K562 (cell line): ENCODE data around the gene OXNAD1. TPM values are rescaled to one million over a fixed set of nuclear protein-coding genes. Genes with fewer than 3 reads are reported as not detected.

Experiments
- ATAC-seq: fragments of 200-7000 bp; cut with Tn5 transposase; 3 replicates; pipeline ENCODE4 v1.9.1; 2020; ENCODE audit warnings: moderate library complexity
- BruUV-seq: library from RNA; stranded (reverse); fragments of 400-500 nt; replicated peaks from 2 replicates; lab custom pipeline; 2021; lab: Mats Ljungman, UMichigan
- CTCF ChIA-PET: fragments of 300-600 bp; formaldehyde crosslinking; extraction: SDS; loops from one replicate; lab custom pipeline; 2021; ENCODE audit warnings: low intra/inter-chr PET ratio; lab: Yijun Ruan, JAX
- POLR2A ChIA-PET: fragments of 300-600, 350-650 bp; sonication (Branson Sonifier 250); formaldehyde crosslinking; extraction: SDS; loops from one replicate; lab custom pipeline; 2021; ENCODE audit warnings: antibody characterized with exemption, inconsistent platforms; lab: Yijun Ruan, JAX
- DNase-seq, 4 experiments: peaks; one replicate each; pipeline versions ENCODE4 v3.0.0 to v3.0.0-alpha.2; 2011 to 2018; ENCODE audit warnings: low spot score in 3 of 4, mixed read lengths in 3 of 4; ENCODE audit errors: extremely low read depth in 1 of 4
- FAIRE-seq: peaks from 2 replicates; lab custom pipeline; 2011; peaks lifted over from hg19 to GRCh38; lab: Jason Lieb, UNC
- H2AFZ ChIP-seq: 2 replicates; pipeline ENCODE4 v1.6.0; 2011; ENCODE audit warnings: low read depth, low read length, control low read depth, inconsistent platforms
- H3K27ac ChIP-seq: fragments of 200-600 bp; 3 replicates; pipeline ENCODE4 v1.8.0; 2011; ENCODE audit warnings: low read depth, mild to moderate bottlenecking, control low read depth, inconsistent platforms, low read length, moderate library complexity, mixed read lengths; ENCODE audit errors: extremely low read depth
- H3K27me3 ChIP-seq, 2 experiments: fragments of 300-600 bp in 1 of 2; 2 replicates in 1 of 2; 3 replicates in 1 of 2; pipeline versions ENCODE4 v1.6.0 to v1.8.0; 2011; ENCODE audit warnings: inconsistent platforms in 2 of 2, low read length in 2 of 2, mild to moderate bottlenecking in 1 of 2, mixed read lengths in 1 of 2, moderate library complexity in 1 of 2; ENCODE audit not compliant: control insufficient read depth in 2 of 2, insufficient read depth in 2 of 2
- H3K36me3 ChIP-seq: fragments of 300-600 bp; 3 replicates; pipeline ENCODE4 v1.8.0; 2011; ENCODE audit warnings: mild to moderate bottlenecking, low read length, inconsistent platforms; ENCODE audit not compliant: control insufficient read depth, insufficient read depth
- H3K4me1 ChIP-seq, 2 experiments: fragments of 200-600 bp in 1 of 2; replicated peaks in 1 of 2; 2 replicates in 1 of 2; 3 replicates in 1 of 2; pipeline versions ENCODE4 v1.5.1 to v1.8.0; 2011; ENCODE audit warnings: inconsistent platforms in 2 of 2, low read length in 2 of 2, mild to moderate bottlenecking in 1 of 2, mixed read lengths in 1 of 2, moderate library complexity in 1 of 2; ENCODE audit not compliant: control insufficient read depth in 2 of 2, insufficient read depth in 2 of 2
- H3K4me2 ChIP-seq: 2 replicates; pipeline ENCODE4 v1.6.1; 2011; ENCODE audit warnings: low read length, control low read depth, inconsistent platforms, mixed read lengths; ENCODE audit not compliant: insufficient read depth
- H3K4me3 ChIP-seq: fragments of 200-600 bp; sonication (generic), shearing (Covaris generic); 2 replicates; pipeline ENCODE4 v1.5.1; 2016; ENCODE audit warnings: control low read depth, inconsistent platforms
- H3K79me2 ChIP-seq: fragments of 200-600 bp; 3 replicates; pipeline ENCODE4 v1.8.0; 2011; ENCODE audit warnings: low read length, inconsistent platforms; ENCODE audit not compliant: control insufficient read depth, insufficient read depth
- H3K9ac ChIP-seq, 2 experiments: 2 replicates each; pipeline versions ENCODE4 v1.6.0 to v1.6.1; 2011; ENCODE audit warnings: low read depth in 2 of 2, low read length in 2 of 2, control low read depth in 1 of 2, inconsistent platforms in 1 of 2, mild to moderate bottlenecking in 1 of 2, mixed read lengths in 1 of 2; ENCODE audit not compliant: insufficient read depth in 1 of 2
- H3K9me1 ChIP-seq: one replicate; pipeline ENCODE4 v1.6.0; 2011; ENCODE audit warnings: inconsistent platforms, mild to moderate bottlenecking, low read length, moderate library complexity; ENCODE audit not compliant: control insufficient read depth, insufficient read depth
- H3K9me3 ChIP-seq: replicated peaks from 2 replicates; pipeline ENCODE4 v1.5.1; 2011; ENCODE audit warnings: low read depth, low read length, inconsistent platforms; ENCODE audit not compliant: control insufficient read depth, insufficient read depth
- H4K20me1 ChIP-seq: replicated peaks from 2 replicates; pipeline ENCODE4 v1.6.1; 2011; ENCODE audit warnings: low read length, inconsistent platforms, mixed read lengths; ENCODE audit not compliant: control insufficient read depth, insufficient read depth
- ETV5 ChIP-seq: sonication (generic); formaldehyde crosslinking; IDR thresholded peaks from 2 replicates; pipeline ENCODE4 v1.4.0; 2020; ENCODE audit warnings: low read depth, mild to moderate bottlenecking, missing genetic modification reagents
- NONO ChIP-seq, 2 experiments: fragments of 200-400 bp in 1 of 2; fragments of 450-650 bp in 1 of 2; formaldehyde crosslinking in 1 of 2; IDR thresholded peaks; 2 replicates each; pipeline ENCODE4 v1.6.1; 2017; ENCODE audit warnings: low read depth in 2 of 2, mild to moderate bottlenecking in 2 of 2, moderate library complexity in 2 of 2, low read length in 1 of 2
- POLR2G ChIP-seq: fragments of 200-400 bp; formaldehyde crosslinking; IDR thresholded peaks from 2 replicates; pipeline ENCODE4 v1.6.1; 2017; ENCODE audit warnings: low read depth, mild to moderate bottlenecking, antibody characterized with exemption, low read length, moderate library complexity
- PTTG1 ChIP-seq: fragments of 450-650 bp; IDR thresholded peaks from 2 replicates; pipeline ENCODE4 v1.6.1; 2016; ENCODE audit warnings: low read depth, mild to moderate bottlenecking, missing genetic modification characterization, missing compliant biosample characterization
- SAFB ChIP-seq: fragments of 200-400 bp; formaldehyde crosslinking; IDR thresholded peaks from 2 replicates; pipeline ENCODE4 v1.6.1; 2017; ENCODE audit warnings: low read depth, low read length, borderline replicate concordance
- WGBS: fragments of 100-300 bp; shearing (Covaris generic); methylation state at CpG from one replicate; pipeline ENCODE4 v1.1.6; 2016; ENCODE audit warnings: low coverage, mixed read lengths; ENCODE audit not compliant: insufficient coverage; ENCODE audit errors: missing lambda C conversion rate; 5-methylcytosine and 5-hydroxymethylcytosine counted together
- in situ Hi-C: fragments of 300-500 bp; cut with MboI; formaldehyde crosslinking; loops from 4 replicates; pipeline ENCODE4 v1.15.0; 2018; ENCODE audit warnings: inconsistent platforms, mixed read lengths
- intact Hi-C: fragments of 100-400 bp; cut with micrococcal nuclease; formaldehyde crosslinking; loops from 2 replicates; pipeline ENCODE4 v1.14.2; 2022
- polyA plus RNA-seq, 8 experiments: library from polyadenylated mRNA; depleted of rRNA in 4 of 8; stranded (reverse) in 5 of 8; unstranded in 3 of 8; fragments of >200 nt; fragmentation: Nextera tagmentation in 2 of 8; fragmentation: Illumina TruSeq in 1 of 8; extraction: Ambion mirVana in 2 of 8; extraction: Trizol in 1 of 8; gene quantifications; 2 replicates each; pipeline versions ENCODE4 v1.2.1 to v1.2.3, GENCODE V29; 2011 to 2014; ENCODE audit warnings: inconsistent platforms in 1 of 8, missing spikeins in 1 of 8
- total RNA-seq, 7 experiments: library from RNA; depleted of rRNA in 6 of 7; stranded (reverse); fragments of >200 nt in 6 of 7; fragmentation: Illumina TruSeq in 2 of 7; extraction: Trizol in 2 of 7; gene quantifications; 2 replicates each; pipeline versions ENCODE4 v1.2.1 to v1.2.3, GENCODE V29; 2011 to 2021; ENCODE audit warnings: low replicate concordance in 1 of 7
- TF ChIP-seq, protein P1 (sequence below), 2 experiments: IDR thresholded peaks; 2 replicates each; pipeline ENCODE4 v1.6.1; 2011; ENCODE audit warnings: borderline replicate concordance in 1 of 2, control low read depth in 1 of 2, low read depth in 1 of 2, low read length in 1 of 2, mild to moderate bottlenecking in 1 of 2, mixed read lengths in 1 of 2, moderate library complexity in 1 of 2; ENCODE audit not compliant: insufficient read depth in 1 of 2, insufficient read length in 1 of 2, poor library complexity in 1 of 2, severe bottlenecking in 1 of 2; ENCODE audit errors: extremely low read depth in 1 of 2
- TF ChIP-seq, protein P2 (sequence below), 2 experiments: fragments of 200-800 bp in 1 of 2; sonication (Bioruptor generic) in 1 of 2; sonication (generic) in 1 of 2; formaldehyde crosslinking in 1 of 2; IDR thresholded peaks in 1 of 2; conservative IDR thresholded peaks in 1 of 2; 2 replicates each; pipeline versions ENCODE4 v1.5.0 to v1.6.1; 2016 to 2020; ENCODE audit warnings: missing compliant biosample characterization in 1 of 2, missing genetic modification characterization in 1 of 2, missing genetic modification reagents in 1 of 2
- TF ChIP-seq, protein P3 (sequence below): fragments of 250-450 bp; sonication (Bioruptor Pico); IDR thresholded peaks from 2 replicates; pipeline ENCODE4 v1.8.0; 2022; ENCODE audit warnings: moderate library complexity, mild to moderate bottlenecking, inconsistent platforms
- TF ChIP-seq, protein P4 (sequence below): sonication (generic); formaldehyde crosslinking; IDR thresholded peaks from 2 replicates; pipeline ENCODE4 v1.8.0; 2022; ENCODE audit warnings: mild to moderate bottlenecking, missing genetic modification reagents

The OXNAD1 gene
- total and polyA plus RNA-seq, 9 of the 15 experiments (the other 6 are each of a cell fraction or from before 2014, with no cell fraction given), result 12.8 to 44.4 (median 41.1) TPM

DNA sequence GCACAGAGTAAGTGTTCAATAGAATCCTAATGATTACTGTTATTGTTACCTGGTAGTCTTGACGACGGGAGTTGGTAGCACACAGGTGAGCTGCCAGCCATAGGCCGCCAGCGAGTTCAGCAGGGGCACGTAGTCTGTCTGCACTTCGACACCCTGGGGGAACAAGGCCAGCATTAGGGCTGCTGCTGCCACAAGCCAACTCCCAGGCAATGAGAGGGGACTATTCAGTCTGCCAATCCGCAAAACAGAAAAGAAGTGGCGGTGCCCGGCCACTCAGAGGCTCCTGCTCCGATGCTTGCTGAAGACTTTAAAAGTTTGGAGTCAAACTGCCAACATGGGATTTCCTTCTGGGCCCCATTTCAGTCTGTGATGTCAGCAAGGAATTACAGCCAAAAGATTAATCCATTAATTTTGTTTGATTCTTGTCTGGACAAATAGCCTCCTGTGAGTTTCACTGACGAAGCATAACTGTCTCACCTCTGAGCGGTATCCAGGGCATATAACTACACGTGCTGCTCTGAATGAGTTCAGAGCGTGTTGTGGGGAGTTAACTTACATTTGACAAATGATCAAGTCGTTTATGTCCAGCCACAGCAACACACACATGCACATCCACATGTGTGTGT is 61.8 kb downstream of the OXNAD1 start:
- Histone ChIP-seq H3K27me3 (no peaks in the 10 kb centered on the region), H3K9me3 (no peaks in the 10 kb centered on the region), H3K9me1 (no peaks in the 10 kb centered on the region), H3K79me2 (no peaks in the 10 kb centered on the region), H3K27ac (no peak overlapping the region), H3K4me2 (no peak overlapping the region), H3K36me3 (peaks cover 81% of the 10 kb centered on the region), H4K20me1 (no peaks in the 10 kb centered on the region), H3K4me3 (no peak overlapping the region), H3K9ac (no peak overlapping the region), H3K4me1 (no peaks in the 10 kb centered on the region), H2AFZ (no peak overlapping the region)
- POLR2A ChIA-PET, result no interaction called here
- BruUV-seq, result no TSS peak
- intact Hi-C loops, result no loop called here
- FAIRE-seq, result peak; percentile 11
- no peak for ATAC-seq
- TF ChIP-seq POLR2G, result 0 out of 2 replicates have a peak, but pooled peaks have one; percentile 14
- TF ChIP-seq NONO (IDR thresholded peaks at IDR 0.05; ENCODE audit: low read depth in 2 of 2, low read length in 1 of 2), result no peak
- WGBS, result 96% methylated on average over 15 of the region's 15 CpGs
- CTCF ChIA-PET, result no interaction called here
- in situ Hi-C loops, result no loop called here
- DNase-seq, result no peak

DNA sequence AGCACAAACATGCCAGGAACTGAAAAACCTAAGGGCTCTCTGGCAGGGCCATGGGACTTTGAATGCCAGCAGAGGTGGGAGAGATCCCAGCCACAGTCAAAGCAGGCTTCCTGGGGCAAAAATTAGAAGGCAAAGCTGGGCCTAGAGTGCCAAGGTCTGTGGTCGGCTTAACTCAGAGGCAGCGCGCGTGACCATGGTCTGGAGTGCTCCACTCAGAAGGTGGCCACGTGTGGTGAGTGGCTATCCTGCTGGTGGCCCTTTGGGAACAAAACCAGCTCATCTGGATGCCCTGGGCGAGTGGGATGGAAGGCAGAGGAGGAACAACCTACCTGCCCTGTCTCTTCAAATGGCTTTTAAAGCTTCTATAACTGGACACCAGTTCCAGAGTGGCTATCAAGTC is 63.1 kb downstream of the OXNAD1 start:
- POLR2A ChIA-PET, result no interaction called here
- Histone ChIP-seq H4K20me1 (no peaks in the 10 kb centered on the region), H3K4me1 (no peaks in the 10 kb centered on the region), H3K79me2 (no peaks in the 10 kb centered on the region), H3K4me2 (no peak overlapping the region), H3K4me3 (no peak overlapping the region), H3K9ac (no peak overlapping the region), H3K9me3 (no peaks in the 10 kb centered on the region), H3K9me1 (no peaks in the 10 kb centered on the region), H3K36me3 (peaks cover 79% of the 10 kb centered on the region), H2AFZ (no peak overlapping the region), H3K27ac (no peak overlapping the region), H3K27me3 (no peaks in the 10 kb centered on the region)
- BruUV-seq, result no TSS peak
- WGBS, result 95% methylated on average over 6 of the region's 6 CpGs
- in situ Hi-C loops (no loop called here), intact Hi-C loops (no loop called here)
- ATAC-seq (no peak), FAIRE-seq (no peak), DNase-seq (no peak)
- CTCF ChIA-PET, result no interaction called here
- TF ChIP-seq, protein P1, sequence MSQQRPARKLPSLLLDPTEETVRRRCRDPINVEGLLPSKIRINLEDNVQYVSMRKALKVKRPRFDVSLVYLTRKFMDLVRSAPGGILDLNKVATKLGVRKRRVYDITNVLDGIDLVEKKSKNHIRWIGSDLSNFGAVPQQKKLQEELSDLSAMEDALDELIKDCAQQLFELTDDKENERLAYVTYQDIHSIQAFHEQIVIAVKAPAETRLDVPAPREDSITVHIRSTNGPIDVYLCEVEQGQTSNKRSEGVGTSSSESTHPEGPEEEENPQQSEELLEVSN (IDR thresholded peaks at IDR 0.05; ENCODE audit: borderline replicate concordance in 1 of 2, extremely low read depth in 1 of 2, insufficient read depth in 1 of 2, insufficient read length in 1 of 2, low read depth in 1 of 2, low read length in 1 of 2, poor library complexity in 1 of 2, severe bottlenecking in 1 of 2), result no peak
- TF ChIP-seq, protein P2, sequence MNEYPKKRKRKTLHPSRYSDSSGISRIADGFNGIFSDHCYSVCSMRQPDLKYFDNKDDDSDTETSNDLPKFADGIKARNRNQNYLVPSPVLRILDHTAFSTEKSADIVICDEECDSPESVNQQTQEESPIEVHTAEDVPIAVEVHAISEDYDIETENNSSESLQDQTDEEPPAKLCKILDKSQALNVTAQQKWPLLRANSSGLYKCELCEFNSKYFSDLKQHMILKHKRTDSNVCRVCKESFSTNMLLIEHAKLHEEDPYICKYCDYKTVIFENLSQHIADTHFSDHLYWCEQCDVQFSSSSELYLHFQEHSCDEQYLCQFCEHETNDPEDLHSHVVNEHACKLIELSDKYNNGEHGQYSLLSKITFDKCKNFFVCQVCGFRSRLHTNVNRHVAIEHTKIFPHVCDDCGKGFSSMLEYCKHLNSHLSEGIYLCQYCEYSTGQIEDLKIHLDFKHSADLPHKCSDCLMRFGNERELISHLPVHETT (CRISPR knock-in tag; conservative IDR thresholded peaks at IDR 0.05 in 1 of 2, IDR thresholded peaks at IDR 0.05 in 1 of 2), result no peak
- TF ChIP-seq SAFB (no peak), PTTG1 (tag) (no peak), ETV5 (CRISPR knock-in tag) (no peak)
- TF ChIP-seq, protein P3, sequence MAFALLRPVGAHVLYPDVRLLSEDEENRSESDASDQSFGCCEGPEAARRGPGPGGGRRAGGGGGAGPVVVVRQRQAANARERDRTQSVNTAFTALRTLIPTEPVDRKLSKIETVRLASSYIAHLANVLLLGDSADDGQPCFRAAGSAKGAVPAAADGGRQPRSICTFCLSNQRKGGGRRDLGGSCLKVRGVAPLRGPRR (CRISPR knock-in tag), result no peak
- TF ChIP-seq, protein P4, sequence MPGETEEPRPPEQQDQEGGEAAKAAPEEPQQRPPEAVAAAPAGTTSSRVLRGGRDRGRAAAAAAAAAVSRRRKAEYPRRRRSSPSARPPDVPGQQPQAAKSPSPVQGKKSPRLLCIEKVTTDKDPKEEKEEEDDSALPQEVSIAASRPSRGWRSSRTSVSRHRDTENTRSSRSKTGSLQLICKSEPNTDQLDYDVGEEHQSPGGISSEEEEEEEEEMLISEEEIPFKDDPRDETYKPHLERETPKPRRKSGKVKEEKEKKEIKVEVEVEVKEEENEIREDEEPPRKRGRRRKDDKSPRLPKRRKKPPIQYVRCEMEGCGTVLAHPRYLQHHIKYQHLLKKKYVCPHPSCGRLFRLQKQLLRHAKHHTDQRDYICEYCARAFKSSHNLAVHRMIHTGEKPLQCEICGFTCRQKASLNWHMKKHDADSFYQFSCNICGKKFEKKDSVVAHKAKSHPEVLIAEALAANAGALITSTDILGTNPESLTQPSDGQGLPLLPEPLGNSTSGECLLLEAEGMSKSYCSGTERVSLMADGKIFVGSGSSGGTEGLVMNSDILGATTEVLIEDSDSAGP (CRISPR knock-in tag), result no peak
